ENCODE results near the gene MYO1D.
A peak's percentile ranks its signal among the peaks of the same experiment; 100 is the strongest.
"Not testable (repeated sequence)": the region's sequence is repeated elsewhere in the genome, so short reads cannot be mapped to it uniquely, and the experiment has no call there.

The MYO1D gene

GRCh38 chr17:32484628-32485027 lies 392.3 kb downstream of the MYO1D start:
- DNase-seq, result no peak

GRCh38 chr17:32484041-32484461 lies 392.9 kb downstream of the MYO1D start:
- no peak for DNase-seq

- peak; percentile 24 for DNase-seq
Observed at GRCh38 chr17:32483451-32484019, 393.4 kb downstream of the MYO1D start.

GRCh38 chr17:32482568-32483320 lies 394.2 kb downstream of the MYO1D start:
- DNase-seq, result no peak

- no peak for DNase-seq
Observed at GRCh38 chr17:32481193-32481592, 395.7 kb downstream of the MYO1D start.

GRCh38 chr17:32479074-32479617 lies 397.8 kb downstream of the MYO1D start:
- no peak for DNase-seq

GRCh38 chr17:32477220-32477619 lies 399.7 kb downstream of the MYO1D start:
- no peak for DNase-seq

GRCh38 chr17:32475258-32475657 lies 401.7 kb downstream of the MYO1D start:
- no peak for DNase-seq

GRCh38 chr17:32471652-32472051 lies 405.3 kb downstream of the MYO1D start:
- DNase-seq, result no peak

- no peak for DNase-seq
Observed at GRCh38 chr17:32470405-32471167, 406.3 kb downstream of the MYO1D start.

GRCh38 chr17:32467949-32468348 lies 409.0 kb downstream of the MYO1D start:
- no peak for DNase-seq

GRCh38 chr17:32464374-32464773 lies 412.6 kb downstream of the MYO1D start:
- DNase-seq, result no peak

GRCh38 chr17:32463304-32463703 lies 413.6 kb downstream of the MYO1D start:
- DNase-seq, result no peak

GRCh38 chr17:32461853-32462617 lies 414.9 kb downstream of the MYO1D start:
- DNase-seq, result peak; percentile 71

- no peak for DNase-seq
Observed at GRCh38 chr17:32461498-32461852, 415.4 kb downstream of the MYO1D start.

- DNase-seq, result no peak
Observed at GRCh38 chr17:32460054-32460453, 416.9 kb downstream of the MYO1D start.

- DNase-seq, result peak; percentile 34
Observed at GRCh38 chr17:32458371-32458770, 418.6 kb downstream of the MYO1D start.

GRCh38 chr17:32453370-32453769 lies 423.6 kb downstream of the MYO1D start:
- no peak for DNase-seq

GRCh38 chr17:32452281-32452680 lies 424.6 kb downstream of the MYO1D start:
- DNase-seq, result no peak

GRCh38 chr17:32451879-32452278 lies 425.0 kb downstream of the MYO1D start:
- DNase-seq, result no peak

- DNase-seq, result not testable (repeated sequence)
Observed at GRCh38 chr17:32450379-32450778, 426.5 kb downstream of the MYO1D start.

GRCh38 chr17:32449963-32450362 lies 427.0 kb downstream of the MYO1D start:
- no peak for DNase-seq

GRCh38 chr17:32446949-32447348 lies 430.0 kb downstream of the MYO1D start:
- no peak for DNase-seq
